Measurements from ENCODE around the gene SDF4.

DNA sequence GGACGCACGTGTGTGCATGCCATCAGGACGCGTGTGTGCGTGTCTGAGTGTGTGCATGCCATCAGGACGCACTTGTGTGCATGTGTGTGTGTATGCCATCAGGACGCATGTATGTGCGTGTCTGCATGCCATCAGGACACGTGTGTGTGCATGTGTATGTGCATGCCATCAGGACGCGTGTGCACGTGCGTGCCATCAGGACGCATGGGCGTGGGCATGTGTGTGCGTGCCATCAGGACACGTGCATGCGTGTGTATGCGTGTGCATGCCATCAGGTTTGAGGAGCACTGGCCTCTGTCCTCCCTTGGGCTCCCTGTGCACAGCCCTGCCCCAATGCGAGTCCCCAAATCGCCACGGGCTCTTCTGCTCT lies 27.3 kb upstream of the SDF4 start:
- TF ChIP-seq, protein P1, sequence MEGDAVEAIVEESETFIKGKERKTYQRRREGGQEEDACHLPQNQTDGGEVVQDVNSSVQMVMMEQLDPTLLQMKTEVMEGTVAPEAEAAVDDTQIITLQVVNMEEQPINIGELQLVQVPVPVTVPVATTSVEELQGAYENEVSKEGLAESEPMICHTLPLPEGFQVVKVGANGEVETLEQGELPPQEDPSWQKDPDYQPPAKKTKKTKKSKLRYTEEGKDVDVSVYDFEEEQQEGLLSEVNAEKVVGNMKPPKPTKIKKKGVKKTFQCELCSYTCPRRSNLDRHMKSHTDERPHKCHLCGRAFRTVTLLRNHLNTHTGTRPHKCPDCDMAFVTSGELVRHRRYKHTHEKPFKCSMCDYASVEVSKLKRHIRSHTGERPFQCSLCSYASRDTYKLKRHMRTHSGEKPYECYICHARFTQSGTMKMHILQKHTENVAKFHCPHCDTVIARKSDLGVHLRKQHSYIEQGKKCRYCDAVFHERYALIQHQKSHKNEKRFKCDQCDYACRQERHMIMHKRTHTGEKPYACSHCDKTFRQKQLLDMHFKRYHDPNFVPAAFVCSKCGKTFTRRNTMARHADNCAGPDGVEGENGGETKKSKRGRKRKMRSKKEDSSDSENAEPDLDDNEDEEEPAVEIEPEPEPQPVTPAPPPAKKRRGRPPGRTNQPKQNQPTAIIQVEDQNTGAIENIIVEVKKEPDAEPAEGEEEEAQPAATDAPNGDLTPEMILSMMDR (conservative IDR thresholded peaks at IDR 0.05 in 1 of 2, IDR thresholded peaks at IDR 0.05 in 1 of 2; ENCODE audit: low read depth in 1 of 2, low read length in 2 of 2): no peak
- TF ChIP-seq EZH2 (IDR thresholded peaks at IDR 0.05; ENCODE audit: low read length, missing control alignments): no peak

Data from fibroblast of lung (primary cell).